Activated naive CD8-positive, alpha-beta T cell treated with anti-CD3 and anti-CD28 coated beads, Interleukin-2, amount 10 ng/mL, durations not matched to agents 7 days and 5 days (primary cell): ENCODE measurements around the gene SMAP2. TPM values are rescaled to one million over a fixed set of nuclear protein-coding genes. Genes with fewer than 3 reads are reported as not detected.

Experiments used
- ATAC-seq: fragments of 150-1000 bp; cut with Tn5 transposase; one replicate; pipeline ENCODE4 v1.10.0; 2021; ENCODE audit warnings: low read depth, moderate library complexity
- POLR2A ChIA-PET: fragments of 350-600 bp; sonication (Branson Sonifier 250); formaldehyde crosslinking; loops from one replicate; lab custom pipeline; 2021; ENCODE audit warnings: antibody characterized with exemption; lab: Charles Lee
- DNase-seq: peaks from one replicate; pipeline ENCODE4 v3.0.0; 2021
- H3K27ac Mint-ChIP-seq: one replicate; pipeline ENCODE4 v1.8.0; 2022; ENCODE audit warnings: mild to moderate bottlenecking, mixed read lengths
- H3K27me3 Mint-ChIP-seq: one replicate; pipeline ENCODE4 v1.8.0; 2022; ENCODE audit warnings: mild to moderate bottlenecking, moderate library complexity, mixed read lengths
- H3K36me3 Mint-ChIP-seq: one replicate; pipeline ENCODE4 v1.8.0; 2021; ENCODE audit warnings: mild to moderate bottlenecking, mixed read lengths
- H3K4me1 Mint-ChIP-seq: one replicate; pipeline ENCODE4 v1.8.0; 2021; ENCODE audit warnings: mixed read lengths
- H3K4me3 Mint-ChIP-seq: one replicate; pipeline ENCODE4 v1.8.0; 2022; ENCODE audit warnings: mild to moderate bottlenecking, moderate library complexity, mixed read lengths
- H3K9me3 Mint-ChIP-seq: one replicate; pipeline ENCODE4 v1.8.0; 2021; ENCODE audit warnings: mixed read lengths
- total RNA-seq, 2 experiments: library from RNA; stranded (reverse); gene quantifications; one replicate each; pipeline ENCODE4 v1.2.3, GENCODE V29; 2021

Gene SMAP2
- total RNA-seq, 2 experiments from 2014 or later = 133 to 138 TPM

DNA sequence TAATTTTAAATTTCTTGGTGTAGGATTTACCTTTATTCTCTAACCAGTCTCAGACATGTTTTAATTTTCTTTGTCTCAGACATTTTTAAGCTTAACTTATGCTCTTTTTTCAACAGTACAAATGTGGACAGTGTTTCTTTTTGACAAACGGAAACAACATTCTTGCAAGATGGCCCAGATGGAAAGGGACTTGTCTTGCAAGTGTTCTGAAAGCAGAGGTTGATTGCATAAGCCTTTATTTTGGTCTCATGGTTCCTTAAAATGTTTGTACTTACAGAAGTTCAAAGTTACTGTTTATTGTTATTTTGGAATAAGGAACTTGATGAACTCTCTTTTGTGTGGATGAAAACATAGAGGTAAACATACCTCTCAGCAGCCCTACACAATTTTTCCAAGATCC, 22.9 kb downstream of the SMAP2 start:
- Mint-ChIP-seq H3K27me3 (no peaks in the 10 kb centered on the region), H3K9me3 (no peaks in the 10 kb centered on the region), H3K4me3 (peak overlapping the region; percentile 36), H3K27ac (peak overlapping the region; percentile 70), H3K36me3 (peaks cover 22% of the 10 kb centered on the region), H3K4me1 (peaks cover 61% of the 10 kb centered on the region)
- no peak for DNase-seq
- ATAC-seq = no peak
- POLR2A ChIA-PET = interaction anchor here (2.5 kb wide), 1 partner anchor 15 kb away, joined by 7 read pairs; no protein-coding TSS in a partner anchor

DNA sequence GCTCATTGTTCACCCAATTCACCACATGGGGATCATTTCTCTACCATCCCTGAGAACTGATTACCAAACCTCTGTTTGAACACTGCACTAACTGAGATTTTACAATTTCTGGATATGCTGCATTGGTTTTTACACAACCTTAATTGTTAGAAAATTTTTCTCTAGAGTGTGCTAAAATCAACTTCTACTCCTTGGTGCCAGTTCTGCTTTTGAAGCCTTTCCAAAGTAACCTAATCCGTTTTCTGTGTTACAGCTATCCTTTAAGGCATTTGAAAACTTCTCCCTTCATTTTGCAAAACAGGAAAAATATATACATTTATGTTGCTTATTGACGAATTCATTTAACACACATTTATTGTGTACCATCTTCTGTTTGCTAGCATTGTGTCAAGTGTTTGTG, 23.7 kb downstream of the SMAP2 start:
- peaks cover 60% of the 10 kb centered on the region for H3K4me1 Mint-ChIP-seq
- no peaks in the 10 kb centered on the region for H3K27me3 Mint-ChIP-seq
- ATAC-seq (no peak), DNase-seq (no peak)
- peak overlapping the region; percentile 70 for H3K27ac Mint-ChIP-seq
- H3K9me3 Mint-ChIP-seq = no peaks in the 10 kb centered on the region
- peak overlapping the region; percentile 36 for H3K4me3 Mint-ChIP-seq
- POLR2A ChIA-PET = interaction anchor here (5.0 kb wide), 1 partner anchor 10 kb away, joined by 54 read pairs; no protein-coding TSS in a partner anchor
- peaks cover 27% of the 10 kb centered on the region for H3K36me3 Mint-ChIP-seq

DNA sequence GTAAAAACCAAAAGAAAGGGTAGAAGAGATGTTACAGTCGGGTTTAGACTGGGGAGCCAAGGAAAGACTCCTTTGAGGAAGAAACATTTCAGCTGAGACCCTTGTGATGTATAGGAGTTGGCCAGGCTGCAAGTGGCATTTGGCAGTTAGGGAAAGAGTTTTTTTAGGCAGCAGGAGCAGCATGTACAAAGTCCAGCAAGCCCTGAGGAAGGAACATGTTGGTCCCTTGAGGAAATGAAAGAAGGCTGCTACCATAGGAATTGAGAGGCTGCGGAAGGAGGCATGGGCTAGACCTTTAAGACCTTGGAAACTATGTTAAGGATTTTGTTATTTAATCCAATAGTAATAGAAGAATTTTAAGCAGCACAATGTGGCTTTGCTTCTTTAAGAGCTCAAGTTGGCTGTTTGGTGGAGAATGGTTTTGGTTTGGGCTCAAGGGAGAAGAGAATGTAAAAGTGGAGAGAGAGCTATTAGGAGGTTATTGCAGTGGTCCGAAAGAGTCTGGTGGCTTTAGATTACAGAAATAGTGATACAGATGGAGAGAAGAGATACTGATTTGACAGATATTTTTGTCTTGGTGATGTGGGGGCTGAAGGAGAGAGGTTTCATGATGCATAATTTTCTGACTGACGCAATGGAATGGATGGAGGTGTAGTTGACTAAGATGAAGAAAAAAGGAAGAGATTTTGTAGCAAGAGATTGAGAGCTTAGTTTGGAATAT, 26.6 kb downstream of the SMAP2 start:
- Mint-ChIP-seq H3K4me3 (peak overlapping the region; percentile 33), H3K36me3 (peaks cover 25% of the 10 kb centered on the region), H3K4me1 (peaks cover 60% of the 10 kb centered on the region), H3K9me3 (no peaks in the 10 kb centered on the region), H3K27me3 (no peaks in the 10 kb centered on the region), H3K27ac (peak overlapping the region; percentile 80)
- DNase-seq (no peak), ATAC-seq (no peak)
- POLR2A ChIA-PET = interaction anchor here (0.7 to 5.0 kb wide), 4 partner anchors 13 to 26 kb away, joined by 3 to 54 read pairs (median 8); partner anchors contain the start of gene SMAP2

DNA sequence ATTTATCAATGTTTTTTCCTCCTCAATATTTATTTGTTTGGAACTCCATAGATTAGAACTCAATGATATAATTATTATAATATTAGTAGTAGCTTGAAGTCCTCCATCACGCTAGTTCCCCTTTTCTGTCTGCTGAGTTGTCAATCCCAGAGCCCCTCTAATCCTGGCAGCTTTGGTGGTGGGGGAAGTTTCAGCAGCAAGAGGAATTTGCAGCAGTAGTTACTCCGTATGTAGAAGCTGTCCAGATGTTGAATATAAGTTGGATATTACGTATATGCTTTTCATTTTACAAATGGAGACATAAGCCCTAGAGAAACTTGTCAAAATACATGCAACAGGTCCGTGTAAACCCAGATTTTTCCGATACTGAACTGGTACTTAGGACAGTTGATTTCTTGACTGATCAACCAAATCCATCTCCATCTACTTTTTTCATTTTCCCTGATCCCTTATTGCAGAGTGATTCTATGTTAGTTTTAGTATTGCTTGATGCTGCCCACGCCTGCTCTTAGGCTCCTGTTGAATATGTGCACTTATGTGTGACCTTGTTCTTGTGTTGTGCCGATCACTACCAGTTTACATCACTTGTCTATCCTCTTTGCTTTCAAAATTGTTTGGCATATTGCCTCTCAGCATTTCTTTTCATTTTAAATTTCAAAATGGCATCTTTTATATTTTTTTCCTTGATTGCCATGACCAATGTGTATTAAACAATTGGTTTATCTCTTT, 28.1 kb downstream of the SMAP2 start:
- H3K4me1 Mint-ChIP-seq = peaks cover 51% of the 10 kb centered on the region
- no peaks in the 10 kb centered on the region for H3K9me3 Mint-ChIP-seq
- no peaks in the 10 kb centered on the region for H3K27me3 Mint-ChIP-seq
- peaks cover 25% of the 10 kb centered on the region for H3K36me3 Mint-ChIP-seq
- H3K4me3 Mint-ChIP-seq = peak overlapping the region; percentile 1
- no peak for DNase-seq
- H3K27ac Mint-ChIP-seq = peak overlapping the region; percentile 63
- POLR2A ChIA-PET = interaction anchor here (5.0 kb wide), 1 partner anchor 15 kb away, joined by 54 read pairs; no protein-coding TSS in a partner anchor
- ATAC-seq = no peak

DNA sequence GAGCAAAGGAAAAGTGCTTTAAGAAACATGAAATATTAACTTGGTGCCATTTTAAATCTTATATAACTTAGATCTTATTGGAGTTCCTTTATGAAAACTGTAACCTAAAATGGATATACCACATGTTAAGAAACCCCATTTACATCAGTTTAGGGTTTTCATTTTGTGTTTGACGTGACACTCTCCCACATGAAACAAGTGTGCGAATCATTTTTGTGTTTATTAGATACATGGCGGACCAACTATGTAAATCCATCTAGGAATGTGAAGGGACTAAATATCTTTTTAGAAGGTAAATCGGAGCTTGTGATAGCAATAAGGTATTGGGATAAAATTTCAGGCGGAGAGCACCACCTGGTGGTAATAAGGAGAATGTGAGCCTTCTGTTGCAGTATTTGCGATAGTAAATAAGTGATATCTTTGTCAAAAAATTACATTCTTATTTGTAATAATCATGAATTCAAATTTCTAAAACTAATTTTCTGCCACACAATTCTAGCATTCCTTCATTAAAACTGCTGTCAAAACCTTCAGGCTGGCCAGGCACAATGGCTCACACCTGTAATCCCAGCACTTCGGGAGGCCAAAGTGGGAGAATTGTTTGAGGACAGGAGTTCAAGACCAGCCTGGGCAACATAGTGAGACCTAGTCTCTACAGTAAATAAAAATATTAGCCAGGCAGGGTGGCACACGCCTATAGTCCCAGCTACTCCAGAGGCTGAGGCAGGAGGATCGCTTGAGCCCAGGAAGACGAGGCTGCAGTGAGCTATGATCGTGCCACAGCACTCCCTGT, 31.3 kb downstream of the SMAP2 start:
- no peaks in the 10 kb centered on the region for H3K27me3 Mint-ChIP-seq
- peaks cover 35% of the 10 kb centered on the region for H3K36me3 Mint-ChIP-seq
- peak overlapping the region; percentile 92 for H3K27ac Mint-ChIP-seq
- H3K4me1 Mint-ChIP-seq = peaks cover 39% of the 10 kb centered on the region
- peak overlapping the region; percentile 82 for H3K4me3 Mint-ChIP-seq
- POLR2A ChIA-PET = interaction anchor here (0.8 to 2.7 kb wide), 6 partner anchors 19 to 88 kb away, joined by 3 to 12 read pairs (median 6); partner anchors contain the start of genes COL9A2 and SMAP2
- no peaks in the 10 kb centered on the region for H3K9me3 Mint-ChIP-seq
- DNase-seq = no peak
- no peak for ATAC-seq

DNA sequence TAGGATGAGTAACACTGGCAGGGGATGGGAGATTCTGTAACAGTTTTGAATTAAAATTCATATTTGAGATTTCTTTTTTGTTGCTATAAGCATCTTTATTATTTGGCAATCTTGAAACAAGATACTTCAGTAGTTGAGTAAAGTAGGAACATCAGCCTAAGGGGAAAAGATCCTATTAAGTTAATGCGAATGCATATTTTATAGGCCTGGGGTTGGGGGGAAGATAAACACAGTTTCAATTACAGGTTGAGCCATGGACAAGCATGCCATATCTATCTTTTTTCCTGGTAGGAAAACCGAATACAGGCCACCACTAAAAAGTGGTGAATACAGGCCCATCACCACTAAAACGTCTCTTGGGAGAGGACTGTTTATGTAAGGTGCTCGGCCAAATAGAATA, 32.3 kb downstream of the SMAP2 start:
- ATAC-seq (no peak), DNase-seq (no peak)
- POLR2A ChIA-PET = interaction anchor here (1.4 to 1.5 kb wide), 2 partner anchors 32 to 89 kb away, joined by 6 to 7 read pairs; partner anchors contain the start of genes COL9A2 and SMAP2
- H3K9me3 Mint-ChIP-seq = no peaks in the 10 kb centered on the region
- peaks cover 35% of the 10 kb centered on the region for H3K36me3 Mint-ChIP-seq
- H3K27me3 Mint-ChIP-seq = no peaks in the 10 kb centered on the region
- H3K4me1 Mint-ChIP-seq = peaks cover 34% of the 10 kb centered on the region
- H3K4me3 Mint-ChIP-seq = no peak overlapping the region
- H3K27ac Mint-ChIP-seq = no peak overlapping the region

DNA sequence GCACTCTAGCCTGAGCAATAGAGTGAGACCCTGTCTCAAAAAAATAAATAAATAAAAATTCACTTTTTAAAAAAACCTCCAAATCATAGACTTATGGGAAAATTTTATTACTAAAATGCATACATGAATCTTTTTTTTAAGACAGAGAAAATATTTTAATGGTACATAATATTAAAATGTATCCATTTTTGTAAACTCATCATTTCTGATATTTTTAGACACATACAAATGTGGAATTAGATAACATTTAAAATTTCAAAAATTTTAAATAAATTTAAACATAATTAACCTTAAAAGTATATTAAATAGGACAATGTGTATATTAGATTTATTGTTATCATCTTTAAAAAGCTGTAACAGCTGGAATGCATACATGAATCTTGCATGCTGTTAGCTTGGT, 33.9 kb downstream of the SMAP2 start:
- Mint-ChIP-seq H3K4me3 (no peak overlapping the region), H3K27ac (no peak overlapping the region), H3K9me3 (no peaks in the 10 kb centered on the region), H3K27me3 (no peaks in the 10 kb centered on the region), H3K4me1 (peaks cover 29% of the 10 kb centered on the region), H3K36me3 (peaks cover 40% of the 10 kb centered on the region)
- POLR2A ChIA-PET = interaction anchor here (1.3 kb wide), 1 partner anchor 34 kb away, joined by 5 read pairs; the partner anchor contains the start of gene SMAP2
- DNase-seq (no peak), ATAC-seq (no peak)

DNA sequence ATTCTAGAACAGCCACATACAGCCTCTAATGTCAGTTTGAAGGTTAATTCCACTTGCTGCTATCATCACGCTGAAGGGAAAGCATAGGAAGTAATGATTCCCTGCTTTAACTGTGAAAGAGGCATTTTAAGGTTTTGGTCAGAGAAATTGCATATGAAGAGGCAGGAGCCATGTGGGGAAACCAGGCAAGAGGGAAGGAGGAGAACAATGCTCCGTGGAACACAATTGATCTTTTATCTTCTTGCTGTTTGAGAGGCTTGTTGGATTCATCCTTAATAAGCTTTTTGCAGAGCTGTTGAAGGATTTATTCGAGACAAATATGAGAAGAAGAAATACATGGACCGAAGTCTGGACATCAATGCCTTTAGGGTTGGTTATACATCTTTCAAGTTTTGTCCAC, 35.9 kb downstream of the SMAP2 start:
- H3K27ac Mint-ChIP-seq = peak overlapping the region; percentile 8
- POLR2A ChIA-PET = no interaction called here
- no peaks in the 10 kb centered on the region for H3K27me3 Mint-ChIP-seq
- H3K4me3 Mint-ChIP-seq = no peak overlapping the region
- DNase-seq (no peak), ATAC-seq (no peak)
- H3K4me1 Mint-ChIP-seq = peaks cover 31% of the 10 kb centered on the region
- no peaks in the 10 kb centered on the region for H3K9me3 Mint-ChIP-seq
- peaks cover 52% of the 10 kb centered on the region for H3K36me3 Mint-ChIP-seq

DNA sequence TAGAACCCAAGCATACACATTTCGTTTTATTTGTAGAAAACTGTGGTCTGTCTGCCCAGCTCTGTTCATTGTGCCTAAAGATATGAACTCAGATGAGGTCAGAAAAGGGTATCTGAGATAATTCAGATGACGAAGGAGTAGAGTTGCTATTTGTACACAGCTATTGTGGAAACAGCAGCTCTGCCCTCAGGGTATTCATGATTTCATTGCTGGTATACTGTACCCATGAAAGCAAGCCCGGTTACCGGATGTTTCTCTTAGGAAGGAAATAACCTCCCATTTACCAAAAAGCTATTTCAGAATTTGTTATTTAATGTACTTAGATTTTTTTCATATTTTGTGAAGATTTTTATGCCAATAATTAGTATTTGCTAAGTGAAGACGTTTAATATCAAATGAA, 37.8 kb downstream of the SMAP2 start:
- Mint-ChIP-seq H3K4me1 (peaks cover 30% of the 10 kb centered on the region), H3K27ac (no peak overlapping the region), H3K9me3 (no peaks in the 10 kb centered on the region), H3K36me3 (peaks cover 67% of the 10 kb centered on the region), H3K27me3 (no peaks in the 10 kb centered on the region), H3K4me3 (no peak overlapping the region)
- ATAC-seq (no peak), DNase-seq (no peak)
- POLR2A ChIA-PET = no interaction called here

DNA sequence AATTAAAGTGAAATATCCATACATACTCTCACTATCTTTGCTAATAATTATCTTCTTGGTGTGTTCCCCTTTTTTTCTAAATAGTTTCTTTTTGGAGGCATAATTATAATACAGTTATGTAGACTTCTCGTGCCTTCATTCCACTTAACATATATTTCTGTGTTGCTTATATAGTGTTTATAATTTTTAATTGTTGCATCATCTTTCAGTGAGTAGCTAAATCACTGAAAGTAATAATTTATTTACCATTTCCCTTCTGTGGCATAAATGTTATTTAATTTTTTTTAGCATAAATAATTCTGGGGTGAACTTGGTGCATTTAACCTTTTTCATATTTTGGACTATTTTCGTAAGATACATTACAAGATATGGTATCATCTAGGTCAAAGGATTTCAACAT, 38.3 kb downstream of the SMAP2 start:
- Mint-ChIP-seq H3K36me3 (peaks cover 72% of the 10 kb centered on the region), H3K4me3 (no peak overlapping the region), H3K4me1 (peaks cover 30% of the 10 kb centered on the region), H3K9me3 (no peaks in the 10 kb centered on the region), H3K27ac (no peak overlapping the region), H3K27me3 (no peaks in the 10 kb centered on the region)
- ATAC-seq (no peak), DNase-seq (no peak)
- POLR2A ChIA-PET = no interaction called here

DNA sequence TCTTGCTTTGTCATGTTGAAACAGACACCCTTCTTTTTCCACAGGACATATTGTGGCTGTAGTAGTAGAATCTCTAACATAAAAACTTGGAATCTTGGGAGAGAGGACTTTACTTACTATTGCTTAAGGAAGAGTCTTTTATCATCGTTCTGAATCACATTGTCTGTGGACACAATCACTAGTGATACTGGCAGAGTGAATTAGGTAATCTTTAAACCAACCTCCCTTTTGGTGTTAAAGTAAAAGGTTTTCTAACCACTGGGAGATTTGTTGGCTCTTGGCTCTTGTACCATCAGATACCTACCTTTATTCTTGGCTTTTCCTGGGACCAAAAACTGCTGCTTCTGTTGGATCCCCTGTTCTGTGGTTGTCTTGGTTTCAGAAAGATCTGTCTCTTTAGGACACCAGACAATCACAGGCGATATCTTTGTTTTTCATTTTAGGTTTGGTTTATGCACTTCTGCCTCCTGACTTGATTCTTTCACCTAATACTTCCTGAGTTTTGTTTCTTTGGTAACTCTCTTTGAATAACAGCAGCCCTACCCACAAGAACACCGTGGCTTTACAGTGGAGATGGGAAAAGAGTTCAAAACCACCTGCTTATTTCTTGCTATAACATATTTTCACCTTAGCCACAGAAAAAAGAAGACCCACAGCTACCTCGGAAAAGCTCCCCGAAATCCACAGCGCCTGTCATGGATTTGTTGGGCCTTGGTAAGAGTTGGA, 40.2 kb downstream of the SMAP2 start:
- Mint-ChIP-seq H3K27ac (peak overlapping the region; percentile 68), H3K9me3 (no peaks in the 10 kb centered on the region), H3K4me1 (peaks cover 29% of the 10 kb centered on the region), H3K4me3 (peak overlapping the region; percentile 23), H3K27me3 (no peaks in the 10 kb centered on the region), H3K36me3 (peaks cover 81% of the 10 kb centered on the region)
- POLR2A ChIA-PET = interaction anchor here (0.7 kb wide), 1 partner anchor 25 kb away, joined by 3 read pairs; no protein-coding TSS in a partner anchor
- DNase-seq = no peak
- peak; percentile 29 for ATAC-seq

DNA sequence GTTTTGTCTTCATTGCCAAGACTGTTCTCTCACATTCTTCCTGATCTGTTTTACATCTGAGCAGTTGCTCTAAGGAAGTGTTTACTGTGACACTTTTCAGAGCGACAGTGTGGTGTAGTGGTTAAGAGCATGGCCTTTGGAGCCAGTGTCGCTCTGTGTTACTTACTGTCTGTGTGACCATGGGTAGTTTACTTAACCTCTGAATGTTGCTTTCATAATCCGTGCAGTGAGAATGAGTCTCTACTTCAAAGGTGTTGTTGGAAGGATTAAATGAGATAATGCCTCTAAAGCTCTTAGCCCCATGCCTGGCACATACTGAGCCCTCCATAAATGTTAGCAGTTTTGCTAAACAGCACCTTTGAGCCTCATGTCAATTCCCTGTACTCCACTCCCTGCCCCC, 40.8 kb downstream of the SMAP2 start:
- H3K4me1 Mint-ChIP-seq = peaks cover 27% of the 10 kb centered on the region
- H3K27me3 Mint-ChIP-seq = no peaks in the 10 kb centered on the region
- POLR2A ChIA-PET = interaction anchor here (0.7 kb wide), 1 partner anchor 26 kb away, joined by 3 read pairs; no protein-coding TSS in a partner anchor
- H3K9me3 Mint-ChIP-seq = no peaks in the 10 kb centered on the region
- H3K36me3 Mint-ChIP-seq = peaks cover 78% of the 10 kb centered on the region
- H3K4me3 Mint-ChIP-seq = peak overlapping the region; percentile 23
- H3K27ac Mint-ChIP-seq = peak overlapping the region; percentile 68
- no peak for DNase-seq
- peak; percentile 74 for ATAC-seq
